Stimulated activated CD4-positive, alpha-beta T cell treated with anti-CD3 and anti-CD28 coated beads, TNF-alpha, amount 100 ng/mL, for 4 hours (primary cell): ENCODE data around the gene PALB2.
"Not testable (repeated sequence)": the region's sequence is repeated elsewhere in the genome, so short reads cannot be mapped to it uniquely, and the experiment has no call there.

Source experiments
- DNase-seq, 3 experiments: peaks; one replicate each; pipeline ENCODE4 v3.0.0-alpha.2; 2020; ENCODE audit warnings: low read depth in 3 of 3

The PALB2 gene

GRCh38 chr16:23584186-23585076, 56.7 kb downstream of the PALB2 start:
- no peak for DNase-seq

GRCh38 chr16:23583271-23583670, 57.8 kb downstream of the PALB2 start:
- DNase-seq: not testable (repeated sequence)

GRCh38 chr16:23581764-23582163, 59.3 kb downstream of the PALB2 start:
- no peak for DNase-seq

GRCh38 chr16:23580391-23580790, 60.7 kb downstream of the PALB2 start:
- no peak for DNase-seq

- no peak for DNase-seq
Observed at GRCh38 chr16:23579371-23579770, 61.7 kb downstream of the PALB2 start.

- no peak for DNase-seq
Observed at GRCh38 chr16:23578101-23578830, 62.8 kb downstream of the PALB2 start.

GRCh38 chr16:23577493-23577892, 63.6 kb downstream of the PALB2 start:
- no peak for DNase-seq

GRCh38 chr16:23575834-23576233, 65.3 kb downstream of the PALB2 start:
- no peak for DNase-seq

- DNase-seq: no peak
Observed at GRCh38 chr16:23573817-23574216, 67.3 kb downstream of the PALB2 start.

- DNase-seq: no peak
Observed at GRCh38 chr16:23572394-23572793, 68.7 kb downstream of the PALB2 start.

- DNase-seq: no peak
Observed at GRCh38 chr16:23571895-23572294, 69.2 kb downstream of the PALB2 start.

- DNase-seq: no peak
Observed at GRCh38 chr16:23570992-23571632, 70.0 kb downstream of the PALB2 start.

- no peak for DNase-seq
Observed at GRCh38 chr16:23567602-23568001, 73.5 kb downstream of the PALB2 start.

- no peak for DNase-seq
Observed at GRCh38 chr16:23566724-23567123, 74.4 kb downstream of the PALB2 start.

GRCh38 chr16:23564575-23565363, 76.3 kb downstream of the PALB2 start:
- no peak for DNase-seq

- DNase-seq: no peak
Observed at GRCh38 chr16:23563186-23563585, 77.9 kb downstream of the PALB2 start.

GRCh38 chr16:23562505-23562904, 78.6 kb downstream of the PALB2 start:
- DNase-seq: no peak

- DNase-seq: no peak
Observed at GRCh38 chr16:23561586-23561985, 79.5 kb downstream of the PALB2 start.

GRCh38 chr16:23557779-23558702, 83.1 kb downstream of the PALB2 start:
- DNase-seq: no peak
